Activated CD4-positive, alpha-beta memory T cell treated with anti-CD3 and anti-CD28 coated beads, Interleukin-2, amount 10 ng/mL, durations not matched to agents 7 days and 5 days (primary cell): ENCODE results near the gene MUC20. TPM values are rescaled to one million over a fixed set of nuclear protein-coding genes. Genes with fewer than 3 reads are reported as not detected.
"Not testable (repeated sequence)": the region's sequence is repeated elsewhere in the genome, so short reads cannot be mapped to it uniquely, and the experiment has no call there.

ENCODE experiments used
- CTCF ChIA-PET: fragments of 350-600 bp; sonication (Branson Sonifier 250); formaldehyde crosslinking; loops from one replicate; lab custom pipeline; 2021; ENCODE audit warnings: antibody characterized with exemption, inconsistent platforms; lab: Charles Lee
- POLR2A ChIA-PET: fragments of 350-600 bp; sonication (Branson Sonifier 250); formaldehyde crosslinking; loops from one replicate; lab custom pipeline; 2021; ENCODE audit warnings: antibody characterized with exemption; lab: Charles Lee
- DNase-seq: peaks from one replicate; pipeline ENCODE4 v3.0.0-alpha.2; 2020
- H3K27ac Mint-ChIP-seq: one replicate; pipeline ENCODE4 v1.8.0; 2021; ENCODE audit warnings: mild to moderate bottlenecking, mixed read lengths
- H3K27me3 Mint-ChIP-seq: one replicate; pipeline ENCODE4 v1.8.0; 2021; ENCODE audit warnings: mixed read lengths
- H3K36me3 Mint-ChIP-seq: one replicate; pipeline ENCODE4 v1.8.0; 2021; ENCODE audit warnings: low read depth, mixed read lengths
- H3K4me1 Mint-ChIP-seq: one replicate; pipeline ENCODE4 v1.8.0; 2021; ENCODE audit warnings: mixed read lengths
- H3K4me3 Mint-ChIP-seq: one replicate; pipeline ENCODE4 v1.8.0; 2021; ENCODE audit warnings: mild to moderate bottlenecking, mixed read lengths
- H3K9me3 Mint-ChIP-seq: one replicate; pipeline ENCODE4 v1.8.0; 2021; ENCODE audit warnings: mixed read lengths
- total RNA-seq, 2 experiments: library from RNA; stranded (reverse); gene quantifications; one replicate each; pipeline ENCODE4 v1.2.3, GENCODE V29; 2021

Gene MUC20
- total RNA-seq, 2 experiments from 2014 or later = 1.2 to 2.8 TPM

- Mint-ChIP-seq H3K36me3 (no peaks in the 10 kb centered on the region), H3K9me3 (no peaks in the 10 kb centered on the region), H3K4me3 (no peak overlapping the region), H3K27me3 (peaks cover 3% of the 10 kb centered on the region), H3K27ac (no peak overlapping the region), H3K4me1 (no peaks in the 10 kb centered on the region)
- CTCF ChIA-PET = interaction anchor here (0.6 to 1.9 kb wide), 2 partner anchors 113 to 122 kb away, joined by 3 to 10 read pairs; no protein-coding TSS in a partner anchor
- no peak for DNase-seq
- POLR2A ChIA-PET = no interaction called here
Measured at GRCh38 chr3:195736866-195737490, 16.2 kb downstream of the MUC20 start.

GRCh38 chr3:195737782-195738181 lies 17.0 kb downstream of the MUC20 start:
- DNase-seq, H3K36me3 Mint-ChIP-seq, POLR2A ChIA-PET: not testable (repeated sequence)

GRCh38 chr3:195738274-195739044 lies 17.7 kb downstream of the MUC20 start:
- Mint-ChIP-seq H3K4me3 (no peak overlapping the region), H3K27me3 (peaks cover 5% of the 10 kb centered on the region), H3K36me3 (no peaks in the 10 kb centered on the region), H3K27ac (no peak overlapping the region), H3K9me3 (no peaks in the 10 kb centered on the region), H3K4me1 (no peaks in the 10 kb centered on the region)
- ChIA-PET CTCF (interaction anchor here (0.6 to 1.9 kb wide), 3 partner anchors 17 to 112 kb away, joined by 3 to 10 read pairs (median 4); no protein-coding TSS in a partner anchor), POLR2A (no interaction called here)
- no peak for DNase-seq

More at GRCh38 chr3:195737782-195738181, 17.0 kb downstream of the MUC20 start:
- CTCF ChIA-PET = interaction anchor here (1.9 kb wide), 1 partner anchor 112 kb away, joined by 10 read pairs; no protein-coding TSS in a partner anchor
- H3K9me3 Mint-ChIP-seq, H3K4me3 Mint-ChIP-seq, H3K27me3 Mint-ChIP-seq, H3K27ac Mint-ChIP-seq, H3K4me1 Mint-ChIP-seq: not testable (repeated sequence)

GRCh38 chr3:195739561-195740111 lies 18.9 kb downstream of the MUC20 start:
- H3K9me3 Mint-ChIP-seq = no peaks in the 10 kb centered on the region
- no peak overlapping the region for H3K27ac Mint-ChIP-seq
- no peaks in the 10 kb centered on the region for H3K36me3 Mint-ChIP-seq
- CTCF ChIA-PET = interaction anchor here (1.1 kb wide), 1 partner anchor 110 kb away, joined by 4 read pairs; no protein-coding TSS in a partner anchor
- no peak overlapping the region for H3K4me3 Mint-ChIP-seq
- H3K27me3 Mint-ChIP-seq = peaks cover 5% of the 10 kb centered on the region
- no peak for DNase-seq
- POLR2A ChIA-PET = no interaction called here
- H3K4me1 Mint-ChIP-seq = no peaks in the 10 kb centered on the region

GRCh38 chr3:195744437-195744836 lies 23.7 kb downstream of the MUC20 start:
- CTCF ChIA-PET = interaction anchor here (1.3 kb wide), 1 partner anchor 107 kb away, joined by 3 read pairs; no protein-coding TSS in a partner anchor
- DNase-seq = no peak
- peaks cover 5% of the 10 kb centered on the region for H3K27me3 Mint-ChIP-seq
- POLR2A ChIA-PET = no interaction called here
- H3K27ac Mint-ChIP-seq = no peak overlapping the region
- no peaks in the 10 kb centered on the region for H3K36me3 Mint-ChIP-seq
- H3K9me3 Mint-ChIP-seq = no peaks in the 10 kb centered on the region
- H3K4me1 Mint-ChIP-seq = peaks cover 13% of the 10 kb centered on the region
- no peak overlapping the region for H3K4me3 Mint-ChIP-seq

GRCh38 chr3:195746346-195746745 lies 25.6 kb downstream of the MUC20 start:
- Mint-ChIP-seq H3K36me3 (no peaks in the 10 kb centered on the region), H3K9me3 (no peaks in the 10 kb centered on the region), H3K27ac (no peak overlapping the region), H3K27me3 (peaks cover 5% of the 10 kb centered on the region), H3K4me1 (peaks cover 13% of the 10 kb centered on the region), H3K4me3 (no peak overlapping the region)
- CTCF ChIA-PET = interaction anchor here (0.6 kb wide), 1 partner anchor 686 kb away, joined by 3 read pairs; the partner anchor contains the start of gene UBXN7
- DNase-seq = no peak
- POLR2A ChIA-PET = no interaction called here

- Mint-ChIP-seq H3K4me3 (no peak overlapping the region), H3K27ac (no peak overlapping the region)
- CTCF ChIA-PET = interaction anchor here (0.6 kb wide), 1 partner anchor 686 kb away, joined by 3 read pairs; the partner anchor contains the start of gene UBXN7
Measured at GRCh38 chr3:195746751-195747150, 26.0 kb downstream of the MUC20 start.

GRCh38 chr3:195748661-195749060 lies 27.9 kb downstream of the MUC20 start:
- Mint-ChIP-seq H3K27me3 (no peaks in the 10 kb centered on the region), H3K9me3 (no peaks in the 10 kb centered on the region), H3K4me3 (no peak overlapping the region), H3K36me3 (no peaks in the 10 kb centered on the region), H3K4me1 (peaks cover 13% of the 10 kb centered on the region), H3K27ac (no peak overlapping the region)
- CTCF ChIA-PET = interaction anchor here (0.6 kb wide), 1 partner anchor 953 kb away, joined by 3 read pairs; no protein-coding TSS in a partner anchor
- DNase-seq = no peak
- POLR2A ChIA-PET = no interaction called here

More at GRCh38 chr3:195746751-195747150, 26.0 kb downstream of the MUC20 start:
- Mint-ChIP-seq H3K36me3 (no peaks in the 10 kb centered on the region), H3K4me1 (peaks cover 13% of the 10 kb centered on the region), H3K27me3 (peaks cover 3% of the 10 kb centered on the region), H3K9me3 (no peaks in the 10 kb centered on the region)
- no peak for DNase-seq
- POLR2A ChIA-PET = no interaction called here

GRCh38 chr3:195749101-195749500 lies 28.3 kb downstream of the MUC20 start:
- H3K9me3 Mint-ChIP-seq, H3K4me3 Mint-ChIP-seq, POLR2A ChIA-PET, CTCF ChIA-PET, H3K27ac Mint-ChIP-seq, H3K36me3 Mint-ChIP-seq, H3K27me3 Mint-ChIP-seq, DNase-seq: not testable (repeated sequence)
- peaks cover 13% of the 10 kb centered on the region for H3K4me1 Mint-ChIP-seq

- H3K4me3 Mint-ChIP-seq = no peak overlapping the region
- H3K9me3 Mint-ChIP-seq = no peaks in the 10 kb centered on the region
- H3K36me3 Mint-ChIP-seq = no peaks in the 10 kb centered on the region
- DNase-seq = no peak
- peaks cover 4% of the 10 kb centered on the region for H3K27me3 Mint-ChIP-seq
- H3K27ac Mint-ChIP-seq = no peak overlapping the region
- CTCF ChIA-PET = no interaction called here
- peaks cover 18% of the 10 kb centered on the region for H3K4me1 Mint-ChIP-seq
- POLR2A ChIA-PET = no interaction called here
Measured at GRCh38 chr3:195750797-195751520, 30.2 kb downstream of the MUC20 start.

- peaks cover 22% of the 10 kb centered on the region for H3K4me1 Mint-ChIP-seq
- H3K36me3 Mint-ChIP-seq = no peaks in the 10 kb centered on the region
- CTCF ChIA-PET = no interaction called here
- POLR2A ChIA-PET = no interaction called here
- peaks cover 4% of the 10 kb centered on the region for H3K27me3 Mint-ChIP-seq
- H3K9me3 Mint-ChIP-seq = no peaks in the 10 kb centered on the region
- no peak overlapping the region for H3K4me3 Mint-ChIP-seq
- no peak overlapping the region for H3K27ac Mint-ChIP-seq
- no peak for DNase-seq
Measured at GRCh38 chr3:195751560-195751959, 30.8 kb downstream of the MUC20 start.

GRCh38 chr3:195752066-195752465 lies 31.3 kb downstream of the MUC20 start:
- Mint-ChIP-seq H3K27me3 (peaks cover 8% of the 10 kb centered on the region), H3K36me3 (no peaks in the 10 kb centered on the region), H3K9me3 (no peaks in the 10 kb centered on the region), H3K4me3 (no peak overlapping the region), H3K27ac (no peak overlapping the region), H3K4me1 (peaks cover 24% of the 10 kb centered on the region)
- ChIA-PET POLR2A (no interaction called here), CTCF (no interaction called here)
- DNase-seq = no peak
